Esophagus squamous epithelium (tissue), 4 donors: Measurements from ENCODE around the gene SERPINB8.

Source experiments
- CTCF ChIP-seq, 6 experiments: fragments of 450-650 bp in 4 of 6; fragments of 200-600 bp in 2 of 6; sonication (generic) in 2 of 6; IDR thresholded peaks; one replicate each; pipeline ENCODE4 v1.5.1; 2016 to 2019; ENCODE audit warnings: antibody characterized with exemption in 6 of 6, mild to moderate bottlenecking in 4 of 6, moderate library complexity in 4 of 6
- POLR2A ChIP-seq, 4 donors: fragments of 450-650 bp; IDR thresholded peaks; one replicate each; pipeline ENCODE4 v1.6.1; 2017; ENCODE audit warnings: antibody characterized with exemption in 4 of 4, mild to moderate bottlenecking in 4 of 4, moderate library complexity in 3 of 4

- TF ChIP-seq CTCF (IDR thresholded peaks at IDR 0.05) (no peak), POLR2A (IDR thresholded peaks at IDR 0.05) (no peak)
These were observed 11.8 kb downstream of the SERPINB8 start for GRCh38 chr18:63981719-63982118.
